ENCODE results near the gene POU2F3.

The POU2F3 gene

GRCh38 chr11:120211522-120212258 is 28.2 kb upstream of the POU2F3 start:
- no peak for DNase-seq

- no peak for DNase-seq
These were observed 27.6 kb upstream of the POU2F3 start for GRCh38 chr11:120212259-120212878.

DNA sequence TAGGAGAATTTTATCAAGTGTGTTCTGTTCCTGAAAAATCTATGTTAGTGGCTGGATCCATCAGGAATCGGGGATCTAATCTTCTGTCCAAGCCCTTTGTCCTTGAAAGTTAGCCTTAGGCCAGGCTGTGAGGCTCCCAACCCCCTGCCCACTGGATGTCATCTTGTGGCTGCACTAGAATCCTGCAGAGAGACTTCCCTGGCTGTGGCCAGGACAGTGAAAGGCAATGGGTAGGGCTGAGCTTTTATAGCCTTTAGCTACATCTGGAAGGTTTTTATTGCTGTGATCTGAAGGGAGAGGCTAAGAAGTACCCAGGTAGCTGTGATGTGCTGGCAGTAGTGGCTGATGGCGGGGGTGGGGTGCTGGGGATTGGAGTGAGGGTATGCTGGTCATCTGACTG is 27.0 kb upstream of the POU2F3 start:
- DNase-seq: no peak

DNA sequence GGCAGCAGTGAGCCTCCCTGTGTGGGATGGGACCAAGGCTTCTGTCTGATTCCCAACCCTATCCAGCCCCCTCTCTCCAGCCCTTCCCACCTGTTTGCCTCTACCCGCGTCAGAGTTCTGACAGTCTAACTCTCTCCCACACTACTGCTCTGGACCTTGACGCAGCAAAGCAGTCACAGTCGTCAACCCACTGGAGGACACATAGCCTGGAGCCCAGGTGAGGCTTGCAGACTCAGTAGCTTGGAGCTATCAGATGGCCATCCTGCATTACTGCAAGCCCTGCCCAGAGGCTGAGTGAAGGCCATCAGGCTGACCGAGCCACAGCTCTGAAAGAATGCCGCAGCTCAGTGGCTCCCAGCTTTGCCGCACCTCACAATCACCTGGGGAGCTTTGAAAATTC is 25.4 kb upstream of the POU2F3 start:
- no peak for DNase-seq

DNA sequence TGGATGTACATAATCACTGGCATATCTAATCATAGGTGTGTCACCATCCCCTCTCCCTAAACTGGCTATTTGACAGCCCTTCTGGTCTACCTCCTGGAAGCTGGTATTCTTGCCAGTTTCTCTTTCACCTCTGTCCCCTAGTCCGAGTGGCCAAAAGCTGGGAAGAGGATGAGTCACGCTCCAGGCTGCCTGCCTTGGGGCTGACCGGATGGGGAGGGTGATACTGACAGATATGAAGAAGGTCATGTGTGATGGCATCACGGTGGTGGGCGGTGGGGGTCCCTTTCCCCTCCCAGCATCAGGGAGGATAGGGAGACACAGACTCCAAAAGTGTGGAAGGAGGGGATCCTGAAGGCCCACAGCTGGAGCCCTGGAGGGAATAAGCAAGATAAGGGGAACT is 24.3 kb upstream of the POU2F3 start:
- DNase-seq: peak; percentile 19

DNA sequence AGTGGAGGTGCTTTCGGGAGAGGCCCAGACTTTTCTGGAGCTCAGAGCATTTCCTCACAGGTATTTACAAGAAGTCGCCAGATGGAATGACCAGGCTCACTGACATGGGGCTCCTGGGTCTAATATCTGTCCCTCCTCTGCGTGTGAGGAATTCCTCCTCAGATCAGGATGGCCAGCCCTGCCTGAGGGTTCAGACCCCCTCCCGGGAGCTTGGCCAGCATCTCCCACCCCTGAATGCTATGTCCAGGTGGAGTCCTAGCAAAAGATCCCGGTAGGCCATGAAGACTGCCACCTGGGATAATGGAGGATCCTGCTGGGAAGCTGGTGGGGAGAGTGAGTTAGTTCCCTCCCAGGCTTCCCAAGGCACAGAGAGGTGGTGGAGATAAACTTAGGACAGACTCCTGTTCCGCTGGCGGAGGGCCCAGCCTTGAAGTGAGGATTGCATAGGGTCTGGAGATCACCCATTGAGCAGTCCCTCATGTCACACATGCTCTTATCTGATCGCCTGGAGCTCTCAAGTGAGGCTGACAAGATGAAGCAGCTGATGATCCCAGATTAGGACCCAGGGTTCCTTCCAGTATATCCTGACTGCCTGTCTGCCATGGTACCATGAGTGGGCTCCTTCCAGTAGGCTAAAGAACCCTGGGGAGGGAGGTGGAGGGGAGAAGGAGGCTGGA is 23.4 kb upstream of the POU2F3 start:
- DNase-seq: no peak

DNA sequence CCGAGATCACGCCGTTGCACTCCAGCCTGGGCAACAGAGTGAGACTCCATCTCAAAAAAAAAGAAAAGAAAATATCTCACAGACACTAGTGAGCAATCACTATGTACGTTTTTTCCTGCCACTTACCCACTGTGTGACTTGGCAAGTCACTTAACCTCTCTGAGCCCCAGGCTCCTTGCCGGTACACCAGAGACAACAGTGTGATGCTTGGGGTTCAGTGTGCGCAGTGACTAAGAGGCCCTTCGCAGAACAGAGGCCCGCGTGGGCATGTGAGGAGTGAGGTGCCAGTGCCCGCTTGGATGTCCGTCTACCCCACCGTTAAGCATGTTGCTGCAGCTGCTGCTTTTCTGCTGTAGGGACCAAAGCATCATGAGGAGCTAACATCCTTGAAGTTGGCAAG is 22.4 kb upstream of the POU2F3 start:
- no peak for DNase-seq

- DNase-seq: no peak
These were observed 21.8 kb upstream of the POU2F3 start for GRCh38 chr11:120217941-120218694.

GRCh38 chr11:120218695-120219033 is 21.3 kb upstream of the POU2F3 start:
- no peak for DNase-seq

GRCh38 chr11:120219232-120219937 is 20.6 kb upstream of the POU2F3 start:
- no peak for DNase-seq

GRCh38 chr11:120219938-120220746 is 19.8 kb upstream of the POU2F3 start:
- no peak for DNase-seq

DNA sequence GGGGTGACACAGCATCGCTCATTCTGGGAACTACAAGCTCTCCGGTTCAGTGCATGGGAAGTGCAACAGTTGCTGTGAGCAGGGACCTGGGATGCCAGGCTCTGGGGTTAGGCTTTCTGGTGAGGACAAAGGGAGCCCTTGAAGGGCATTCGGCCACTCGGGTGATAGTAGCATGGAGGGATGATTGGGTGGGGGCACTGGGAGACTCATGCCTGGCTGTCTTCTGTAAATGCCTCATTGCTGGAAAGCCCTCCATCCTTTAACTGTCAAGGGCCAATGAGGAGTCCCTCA is 19.2 kb upstream of the POU2F3 start:
- DNase-seq: no peak

GRCh38 chr11:120221115-120221752 is 18.7 kb upstream of the POU2F3 start:
- DNase-seq: no peak

GRCh38 chr11:120222916-120223315 is 17.0 kb upstream of the POU2F3 start:
- DNase-seq: no peak

DNA sequence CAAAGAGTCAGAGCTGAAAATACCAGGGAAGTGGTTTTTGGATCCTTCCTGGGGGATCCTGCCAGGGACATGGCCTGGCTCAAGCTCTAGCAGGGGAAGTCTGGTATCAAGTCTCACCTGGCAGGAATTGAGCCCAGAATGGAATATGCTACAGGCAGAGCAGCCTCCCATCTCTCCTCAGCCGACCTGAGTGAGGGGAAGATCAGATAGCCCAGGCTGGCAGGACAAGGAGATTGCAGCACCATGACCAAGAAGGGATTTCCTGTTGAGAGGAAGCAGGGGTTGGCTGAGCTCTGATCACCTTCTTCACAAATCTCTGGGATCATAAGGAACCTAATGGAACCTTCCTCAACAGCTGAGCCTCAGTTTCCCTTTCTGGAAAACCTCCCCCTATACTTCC is 16.1 kb upstream of the POU2F3 start:
- DNase-seq: no peak

GRCh38 chr11:120224361-120224760 is 15.6 kb upstream of the POU2F3 start:
- no peak for DNase-seq

DNA sequence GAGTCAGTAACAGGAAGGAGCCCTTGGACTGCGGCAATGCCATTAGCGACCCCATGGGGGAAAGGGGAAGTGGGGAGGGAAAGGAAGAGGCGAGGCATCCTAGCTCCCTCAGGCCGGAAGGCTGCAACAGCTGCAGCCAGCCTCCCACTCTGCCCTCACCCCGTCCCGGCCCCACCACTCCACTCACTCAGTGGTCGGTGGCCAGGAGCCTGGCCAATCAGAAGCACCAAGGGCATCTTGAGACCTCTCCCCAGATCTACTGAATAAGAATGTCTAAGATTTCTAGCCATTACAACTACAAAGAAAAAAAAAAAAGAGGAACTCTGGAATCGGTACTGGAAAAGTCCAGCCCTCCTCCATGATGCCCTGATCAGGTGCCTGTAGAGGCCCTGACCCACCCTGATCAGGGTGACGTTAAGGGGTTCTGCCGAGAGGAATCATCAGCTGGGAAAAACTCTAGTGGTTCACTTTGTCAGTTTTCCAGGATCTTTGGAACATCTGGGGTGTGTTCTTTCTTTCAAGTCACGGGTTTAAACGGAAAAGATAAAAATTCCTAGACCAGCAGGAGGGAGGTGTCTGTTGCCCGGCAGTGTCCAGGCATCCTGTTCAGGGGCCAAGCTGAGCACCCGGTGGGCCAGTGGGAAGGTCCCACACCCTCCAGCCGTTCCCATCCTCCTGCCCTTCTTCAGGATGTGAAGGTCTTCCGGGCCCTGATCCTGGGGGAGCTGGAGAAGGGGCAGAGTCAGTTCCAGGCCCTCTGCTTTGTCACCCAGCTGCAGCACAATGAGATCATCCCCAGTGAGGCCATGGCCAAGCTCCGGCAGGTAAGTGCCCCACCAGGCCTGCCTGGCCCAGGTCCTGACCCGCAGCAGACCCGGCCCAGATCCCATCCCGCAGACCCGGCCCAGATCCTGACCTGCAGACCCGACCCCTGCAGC is 14.7 kb upstream of the POU2F3 start:
- DNase-seq: no peak

GRCh38 chr11:120226242-120226641 is 13.7 kb upstream of the POU2F3 start:
- DNase-seq: no peak

DNA sequence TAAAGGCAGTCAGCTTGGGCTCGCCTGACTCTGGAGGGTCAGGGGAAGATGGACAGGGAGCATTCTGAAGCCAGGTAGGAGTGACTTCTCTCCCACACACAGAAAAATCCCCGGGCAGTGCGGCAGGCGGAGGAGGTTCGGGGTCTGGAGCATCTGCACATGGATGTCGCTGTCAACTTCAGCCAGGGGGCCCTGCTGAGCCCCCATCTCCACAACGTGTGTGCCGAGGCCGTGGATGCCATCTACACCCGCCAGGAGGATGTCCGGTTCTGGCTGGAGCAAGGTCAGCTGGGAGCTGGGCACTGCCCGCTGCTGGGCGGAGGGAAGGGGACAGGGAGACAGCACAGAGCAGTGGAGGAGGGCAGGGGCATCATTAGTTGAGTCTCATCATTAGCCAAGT is 13.2 kb upstream of the POU2F3 start:
- DNase-seq: no peak

- DNase-seq: no peak
These were observed 12.6 kb upstream of the POU2F3 start for GRCh38 chr11:120227228-120227852.

Data from DMS53 (cell line).